Lung (tissue), 12 donors: ENCODE measurements around the gene SLC15A3. TPM values are rescaled to one million over a fixed set of nuclear protein-coding genes. Genes with fewer than 3 reads are reported as not detected.
A peak's percentile ranks its signal among the peaks of the same experiment; 100 is the strongest.

Experiments
- ATAC-seq: fragments of 200-7000 bp; cut with Tn5 transposase; one replicate; pipeline ENCODE4 v1.9.1; 2020; ENCODE audit warnings: moderate number of reproducible peaks; ENCODE audit not compliant: insufficient read depth, low FRiP score
- DNase-seq, 3 donors: peaks; one replicate each; pipeline ENCODE4 v3.0.0-alpha.2; 2013 to 2017
- H3K27ac ChIP-seq, 2 donors: one replicate each; pipeline ENCODE4 v1.5.1; 2013; ENCODE audit warnings: mild to moderate bottlenecking in 2 of 2, moderate library complexity in 2 of 2, control low read depth in 1 of 2, inconsistent platforms in 1 of 2, low read depth in 1 of 2, low read length in 1 of 2
- H3K27me3 ChIP-seq, 3 donors: one replicate each; pipeline ENCODE4 v1.5.1; 2013; ENCODE audit warnings: low read length in 2 of 3; ENCODE audit not compliant: control insufficient read depth in 3 of 3, insufficient read depth in 3 of 3
- H3K36me3 ChIP-seq, 4 donors: one replicate each; pipeline ENCODE4 v1.5.1; 2013; ENCODE audit warnings: low read length in 4 of 4, mild to moderate bottlenecking in 1 of 4, moderate library complexity in 1 of 4; ENCODE audit not compliant: control insufficient read depth in 4 of 4, insufficient read depth in 4 of 4
- H3K4me1 ChIP-seq, 5 donors: one replicate each; pipeline ENCODE4 v1.5.1; 2013; ENCODE audit warnings: low read length in 5 of 5, mild to moderate bottlenecking in 2 of 5, moderate library complexity in 1 of 5; ENCODE audit not compliant: control insufficient read depth in 5 of 5, insufficient read depth in 5 of 5
- H3K4me3 ChIP-seq: one replicate; pipeline ENCODE4 v1.5.1; 2013; ENCODE audit warnings: mild to moderate bottlenecking, control low read depth, moderate library complexity
- H3K9ac ChIP-seq, 2 donors: one replicate each; pipeline ENCODE4 v1.5.1; 2013; ENCODE audit warnings: low read length in 2 of 2, control low read depth in 1 of 2; ENCODE audit not compliant: insufficient read depth in 1 of 2
- H3K9me3 ChIP-seq, 4 donors: one replicate each; pipeline ENCODE4 v1.5.1; 2013; ENCODE audit warnings: low read length in 3 of 4, mild to moderate bottlenecking in 1 of 4, moderate library complexity in 1 of 4; ENCODE audit not compliant: control insufficient read depth in 4 of 4, insufficient read depth in 3 of 4
- CTCF ChIP-seq: IDR thresholded peaks from 2 replicates; pipeline ENCODE4 v1.5.1; 2012; ENCODE audit warnings: mild to moderate bottlenecking; ENCODE audit errors: control extremely low read depth, extremely low read depth
- WGBS, 2 donors: extraction: QIAGEN DNeasy Blood & Tissue Kit; methylation state at CpG; one replicate each; pipeline ENCODE4 v1.1.7; 2013; 5-methylcytosine and 5-hydroxymethylcytosine counted together
- polyA plus RNA-seq, 2 donors: library from polyadenylated mRNA; stranded (reverse); fragments of 200-250 nt; gene quantifications; one replicate each; pipeline ENCODE4 v1.2.1, GENCODE V29; 2013
- total RNA-seq, 2 donors: library from RNA; depleted of rRNA in 1 of 2; stranded (reverse); fragments of >200 nt in 1 of 2; gene quantifications; one replicate each; pipeline ENCODE4 v1.2.1, GENCODE V29; 2014 to 2021
- donor health status: control.
- donor health status: control.
- donor health status: Bipolar disorder and iron deficiency.
- donor health status: healthy.
- donor health status: DM: yes; HTN: yes; CAD: no.

SLC15A3 gene
- total and polyA plus RNA-seq, 4 donors, result 29.9 to 166 (median 98.6) TPM

GRCh38 chr11:60950024-60950423, 2.0 kb downstream of the SLC15A3 start:
- Histone ChIP-seq H3K4me3 (no peak overlapping the region), H3K36me3 (peaks cover 0 to 7% (median 4%) of the 10 kb centered on the region in 4 donors), H3K27me3 (peaks cover 0 to 4% (median 0%) of the 10 kb centered on the region in 3 donors), H3K27ac (peak overlapping the region in 1 of 2 donors; percentile 21), H3K9me3 (no peaks in the 10 kb centered on the region), H3K9ac (peak overlapping the region in 1 of 2 donors; percentile 38), H3K4me1 (peaks cover 0 to 18% (median 4%) of the 10 kb centered on the region in 5 donors)
- no peak for TF ChIP-seq CTCF
- ATAC-seq, result no peak
- DNase-seq, result no peak
- 74 to 78% methylated on average over 6 of the region's 6 CpGs for WGBS, 2 donors

DNA sequence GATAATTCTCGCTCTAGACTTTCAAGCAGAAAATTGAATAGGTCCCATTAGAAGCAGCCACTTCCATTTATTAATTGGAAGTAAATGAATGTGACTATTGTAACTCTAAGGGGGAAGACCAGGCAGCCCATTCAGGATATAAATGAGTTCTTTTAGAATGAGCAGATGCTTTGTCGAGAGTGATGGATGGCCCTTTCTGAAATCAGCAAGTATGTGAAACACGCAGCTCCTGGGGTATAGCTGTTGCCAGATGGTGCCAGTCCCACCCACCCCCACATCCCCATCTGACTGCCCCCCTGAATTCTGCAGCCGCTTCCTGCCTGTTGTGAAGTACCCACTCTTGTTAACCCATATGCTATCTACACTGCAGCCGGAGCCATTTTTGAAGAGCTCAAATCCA, 3.7 kb downstream of the SLC15A3 start:
- 66 to 82% methylated on average over 5 of the region's 5 CpGs for WGBS, 2 donors
- H3K9ac ChIP-seq, result no peak overlapping the region
- H3K9me3 ChIP-seq, result no peaks in the 10 kb centered on the region
- no peak for TF ChIP-seq CTCF
- no peak overlapping the region for H3K4me3 ChIP-seq
- H3K36me3 ChIP-seq, result peaks cover 0 to 16% (median 4%) of the 10 kb centered on the region in 4 donors
- peaks cover 0 to 18% (median 5%) of the 10 kb centered on the region in 5 donors for H3K4me1 ChIP-seq
- no peak for DNase-seq
- no peak overlapping the region for H3K27ac ChIP-seq
- H3K27me3 ChIP-seq, result peaks cover 0 to 4% (median 0%) of the 10 kb centered on the region in 3 donors
- no peak for ATAC-seq

GRCh38 chr11:60947700-60948099, 4.3 kb downstream of the SLC15A3 start:
- H3K4me3 ChIP-seq, result no peak overlapping the region
- H3K9ac ChIP-seq, result no peak overlapping the region
- no peak for DNase-seq
- WGBS, 2 donors, result 64 to 66% methylated on average over 2 of the region's 2 CpGs
- no peak overlapping the region for H3K27ac ChIP-seq
- no peaks in the 10 kb centered on the region for H3K9me3 ChIP-seq
- H3K36me3 ChIP-seq, result peaks cover 0 to 18% (median 4%) of the 10 kb centered on the region in 4 donors
- no peak for ATAC-seq
- TF ChIP-seq CTCF, result no peak
- peaks cover 0 to 4% (median 0%) of the 10 kb centered on the region in 3 donors for H3K27me3 ChIP-seq
- H3K4me1 ChIP-seq, result peaks cover 0 to 17% (median 7%) of the 10 kb centered on the region in 5 donors
